Activated naive CD4-positive, alpha-beta T cell treated with anti-CD3 and anti-CD28 coated beads, Interleukin-2, amount 50 U/mL, for 24 hours (primary cell): Measurements from ENCODE around the gene KIAA0825.

ENCODE experiments used
- H3K27ac Mint-ChIP-seq: one replicate; pipeline ENCODE4 v1.8.0; 2021; ENCODE audit warnings: mild to moderate bottlenecking, mixed read lengths
- H3K27me3 Mint-ChIP-seq: one replicate; pipeline ENCODE4 v1.8.0; 2021; ENCODE audit warnings: mixed read lengths
- H3K36me3 Mint-ChIP-seq: one replicate; pipeline ENCODE4 v1.8.0; 2021; ENCODE audit warnings: mixed read lengths
- H3K4me1 Mint-ChIP-seq: one replicate; pipeline ENCODE4 v1.8.0; 2021; ENCODE audit warnings: mixed read lengths
- H3K4me3 Mint-ChIP-seq: one replicate; pipeline ENCODE4 v1.8.0; 2021; ENCODE audit warnings: mild to moderate bottlenecking, mixed read lengths
- H3K9me3 Mint-ChIP-seq: one replicate; pipeline ENCODE4 v1.8.0; 2021; ENCODE audit warnings: mixed read lengths

Gene KIAA0825

DNA sequence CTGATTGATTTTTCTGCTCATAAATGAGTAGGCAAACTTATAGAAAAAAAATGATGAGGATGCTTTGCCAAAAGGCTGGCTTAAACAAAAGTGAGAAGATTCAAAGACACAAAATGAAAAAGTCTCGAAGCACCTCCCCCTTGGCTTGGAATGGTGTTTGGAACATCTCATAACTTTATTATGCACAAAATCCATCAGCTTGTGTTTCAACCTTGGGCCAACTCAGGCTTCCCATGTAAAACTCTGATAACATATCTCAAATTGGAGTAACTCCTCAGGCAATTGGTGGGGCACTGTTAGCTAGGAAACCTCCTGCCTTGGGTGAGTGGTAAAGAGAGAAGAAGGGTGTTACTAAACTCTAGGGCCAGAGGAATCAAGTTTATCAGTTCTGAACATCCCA, 176.3 kb downstream of the KIAA0825 start:
- peaks cover 6% of the 10 kb centered on the region for H3K36me3 Mint-ChIP-seq

DNA sequence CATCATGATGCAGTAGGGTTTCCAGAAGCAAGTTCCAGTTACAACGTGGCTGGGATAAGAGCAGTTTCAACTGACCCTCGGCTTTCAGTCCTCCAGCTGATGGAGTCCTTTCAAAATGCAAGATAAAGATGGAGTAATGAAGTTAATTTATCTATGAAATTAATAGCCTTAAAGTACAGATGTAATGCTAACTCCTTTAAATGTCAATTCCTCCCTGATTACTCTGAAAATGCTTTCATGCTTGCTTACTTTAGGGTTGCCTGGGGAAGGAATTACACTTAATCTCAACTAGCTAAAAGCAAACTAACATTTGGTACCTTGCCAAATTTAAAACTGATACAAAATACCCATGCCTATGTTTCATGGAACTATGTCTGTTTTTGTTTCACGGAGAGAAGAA, 178.4 kb downstream of the KIAA0825 start:
- Mint-ChIP-seq H3K4me1 (no peaks in the 10 kb centered on the region), H3K27ac (no peak overlapping the region), H3K36me3 (peaks cover 7% of the 10 kb centered on the region), H3K27me3 (no peaks in the 10 kb centered on the region), H3K4me3 (no peak overlapping the region), H3K9me3 (no peaks in the 10 kb centered on the region)

More for the DNA sequence above, 176.3 kb downstream of the KIAA0825 start:
- no peaks in the 10 kb centered on the region for H3K9me3 Mint-ChIP-seq
- H3K27me3 Mint-ChIP-seq = no peaks in the 10 kb centered on the region
- H3K4me3 Mint-ChIP-seq = no peak overlapping the region
- no peaks in the 10 kb centered on the region for H3K4me1 Mint-ChIP-seq
- H3K27ac Mint-ChIP-seq = no peak overlapping the region

GRCh38 chr5:94433397-94434163, 184.8 kb downstream of the KIAA0825 start:
- no peaks in the 10 kb centered on the region for H3K4me1 Mint-ChIP-seq
- H3K9me3 Mint-ChIP-seq = peaks cover 10% of the 10 kb centered on the region
- no peaks in the 10 kb centered on the region for H3K27me3 Mint-ChIP-seq
- no peak overlapping the region for H3K4me3 Mint-ChIP-seq
- peaks cover 3% of the 10 kb centered on the region for H3K36me3 Mint-ChIP-seq
- H3K27ac Mint-ChIP-seq = no peak overlapping the region

DNA sequence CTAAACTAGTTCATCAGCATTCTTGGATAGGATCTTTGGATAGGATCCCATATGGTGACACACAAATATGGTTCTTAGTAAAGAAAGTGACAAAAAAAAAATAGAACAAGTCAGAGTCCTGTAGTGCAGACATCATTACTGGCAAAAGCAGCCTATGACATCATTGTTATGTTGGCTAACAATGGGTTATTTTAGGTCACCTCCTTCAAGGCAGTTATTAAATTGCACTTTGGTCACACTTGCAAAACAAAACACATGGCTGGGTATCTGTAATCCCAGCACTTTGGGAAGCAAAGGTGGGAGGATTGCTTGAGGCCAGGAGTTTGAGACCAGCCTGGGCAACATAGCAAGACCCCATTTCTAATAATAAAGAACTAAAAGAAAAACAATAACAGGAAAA, 185.9 kb downstream of the KIAA0825 start:
- Mint-ChIP-seq H3K27me3 (no peaks in the 10 kb centered on the region), H3K27ac (no peak overlapping the region), H3K4me3 (no peak overlapping the region), H3K36me3 (peaks cover 3% of the 10 kb centered on the region), H3K4me1 (no peaks in the 10 kb centered on the region), H3K9me3 (peaks cover 10% of the 10 kb centered on the region)

DNA sequence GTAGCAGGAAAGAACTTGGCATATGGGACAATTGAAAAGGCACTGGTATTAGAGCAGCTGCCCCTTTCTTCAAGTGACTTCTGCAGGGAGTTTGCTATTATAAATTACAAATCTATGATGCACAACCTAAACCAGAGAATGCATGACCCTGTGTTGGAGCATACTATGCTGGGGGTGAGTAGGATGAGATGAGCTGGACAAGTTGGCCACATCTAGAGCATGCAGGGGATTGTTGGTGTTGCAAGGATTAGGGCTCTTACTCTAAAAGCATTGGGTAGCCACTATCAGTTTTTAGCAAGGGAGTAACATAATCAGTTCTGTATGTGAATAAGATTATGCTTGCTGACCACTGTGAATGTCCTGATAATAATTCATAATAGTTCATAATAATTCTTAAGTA, 186.7 kb downstream of the KIAA0825 start:
- no peak overlapping the region for H3K27ac Mint-ChIP-seq
- H3K4me1 Mint-ChIP-seq = no peaks in the 10 kb centered on the region
- H3K9me3 Mint-ChIP-seq = peaks cover 10% of the 10 kb centered on the region
- H3K4me3 Mint-ChIP-seq = no peak overlapping the region
- H3K27me3 Mint-ChIP-seq = no peaks in the 10 kb centered on the region
- H3K36me3 Mint-ChIP-seq = peaks cover 3% of the 10 kb centered on the region

- Mint-ChIP-seq H3K9me3 (peaks cover 9% of the 10 kb centered on the region), H3K36me3 (peaks cover 2% of the 10 kb centered on the region), H3K4me1 (no peaks in the 10 kb centered on the region), H3K27ac (no peak overlapping the region), H3K4me3 (no peak overlapping the region), H3K27me3 (no peaks in the 10 kb centered on the region)
Measured at GRCh38 chr5:94429566-94429965, 188.8 kb downstream of the KIAA0825 start.

DNA sequence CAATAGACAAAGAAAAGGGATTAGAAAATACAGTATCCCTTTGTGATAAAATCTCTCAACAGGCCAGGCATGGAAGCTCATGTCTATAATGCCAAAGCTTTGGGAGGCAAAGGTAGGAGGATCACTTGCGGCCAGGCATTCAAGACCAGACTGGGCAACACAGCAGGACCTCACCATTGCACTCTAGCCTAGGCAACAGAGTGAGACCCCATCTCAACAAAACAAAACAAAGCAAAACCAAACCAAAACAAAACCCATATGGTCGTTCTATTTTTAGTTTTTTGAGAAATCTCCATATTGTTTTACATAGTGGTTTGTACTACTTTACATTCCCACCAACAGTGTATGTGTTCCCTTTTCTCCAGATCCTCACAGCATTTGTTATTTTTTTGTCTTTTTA, 193.0 kb downstream of the KIAA0825 start:
- H3K36me3 Mint-ChIP-seq = peaks cover under 1% of the 10 kb centered on the region
- H3K4me3 Mint-ChIP-seq = no peak overlapping the region
- no peaks in the 10 kb centered on the region for H3K4me1 Mint-ChIP-seq
- no peaks in the 10 kb centered on the region for H3K27me3 Mint-ChIP-seq
- no peak overlapping the region for H3K27ac Mint-ChIP-seq
- H3K9me3 Mint-ChIP-seq = peaks cover 6% of the 10 kb centered on the region

DNA sequence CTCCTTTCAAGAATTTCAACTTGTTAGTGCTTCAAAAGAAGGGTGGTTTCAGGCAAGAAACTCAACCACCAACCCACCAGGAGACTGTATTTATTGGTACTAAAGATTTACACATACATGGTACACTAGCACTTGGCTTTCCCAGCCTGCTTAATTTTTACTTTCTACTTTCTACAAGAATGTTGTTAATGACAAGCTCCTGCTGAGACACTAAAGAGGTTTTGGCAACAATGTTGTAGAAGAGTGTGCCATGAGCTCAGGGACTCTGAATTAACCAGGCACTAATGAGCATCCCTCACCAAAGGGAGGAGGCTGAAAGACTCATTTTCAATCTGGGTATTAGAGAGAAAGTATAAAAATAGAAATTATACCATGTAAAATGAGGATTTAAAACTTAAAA, 195.0 kb downstream of the KIAA0825 start:
- no peak overlapping the region for H3K4me3 Mint-ChIP-seq
- no peaks in the 10 kb centered on the region for H3K36me3 Mint-ChIP-seq
- no peak overlapping the region for H3K27ac Mint-ChIP-seq
- no peaks in the 10 kb centered on the region for H3K9me3 Mint-ChIP-seq
- no peaks in the 10 kb centered on the region for H3K4me1 Mint-ChIP-seq
- no peaks in the 10 kb centered on the region for H3K27me3 Mint-ChIP-seq

DNA sequence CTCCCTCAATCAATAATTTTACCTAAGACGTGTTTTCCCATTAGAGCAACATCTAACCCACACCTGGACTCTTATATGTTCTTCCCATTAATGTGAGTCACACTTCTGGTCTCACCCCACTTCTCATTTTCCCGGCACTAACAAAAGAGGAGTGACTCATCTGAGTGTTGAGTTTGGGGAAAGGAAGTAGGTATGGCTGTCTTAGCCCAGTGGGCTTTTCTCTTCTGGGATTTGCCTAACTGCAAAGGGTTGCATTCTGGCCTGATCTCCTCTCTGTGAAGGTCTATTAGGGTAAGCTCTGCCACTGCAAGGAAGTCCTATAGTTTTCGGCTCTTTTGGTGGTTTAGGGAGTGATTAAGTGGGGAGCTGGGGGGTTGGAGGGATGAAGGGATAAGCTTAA, 195.6 kb downstream of the KIAA0825 start:
- Mint-ChIP-seq H3K4me3 (no peak overlapping the region), H3K27ac (no peak overlapping the region), H3K27me3 (no peaks in the 10 kb centered on the region), H3K9me3 (no peaks in the 10 kb centered on the region), H3K4me1 (no peaks in the 10 kb centered on the region), H3K36me3 (no peaks in the 10 kb centered on the region)

- Mint-ChIP-seq H3K4me1 (no peaks in the 10 kb centered on the region), H3K27ac (no peak overlapping the region), H3K36me3 (no peaks in the 10 kb centered on the region), H3K9me3 (no peaks in the 10 kb centered on the region), H3K4me3 (no peak overlapping the region), H3K27me3 (no peaks in the 10 kb centered on the region)
Measured at GRCh38 chr5:94420885-94421284, 197.5 kb downstream of the KIAA0825 start.

GRCh38 chr5:94415798-94416197, 202.6 kb downstream of the KIAA0825 start:
- Mint-ChIP-seq H3K4me1 (no peaks in the 10 kb centered on the region), H3K4me3 (no peak overlapping the region), H3K9me3 (no peaks in the 10 kb centered on the region), H3K36me3 (no peaks in the 10 kb centered on the region), H3K27ac (no peak overlapping the region), H3K27me3 (no peaks in the 10 kb centered on the region)

GRCh38 chr5:94409440-94409839, 209.0 kb downstream of the KIAA0825 start:
- peaks cover 10% of the 10 kb centered on the region for H3K9me3 Mint-ChIP-seq
- H3K27me3 Mint-ChIP-seq = no peaks in the 10 kb centered on the region
- H3K4me3 Mint-ChIP-seq = no peak overlapping the region
- H3K36me3 Mint-ChIP-seq = peaks cover 2% of the 10 kb centered on the region
- no peak overlapping the region for H3K27ac Mint-ChIP-seq
- no peaks in the 10 kb centered on the region for H3K4me1 Mint-ChIP-seq

DNA sequence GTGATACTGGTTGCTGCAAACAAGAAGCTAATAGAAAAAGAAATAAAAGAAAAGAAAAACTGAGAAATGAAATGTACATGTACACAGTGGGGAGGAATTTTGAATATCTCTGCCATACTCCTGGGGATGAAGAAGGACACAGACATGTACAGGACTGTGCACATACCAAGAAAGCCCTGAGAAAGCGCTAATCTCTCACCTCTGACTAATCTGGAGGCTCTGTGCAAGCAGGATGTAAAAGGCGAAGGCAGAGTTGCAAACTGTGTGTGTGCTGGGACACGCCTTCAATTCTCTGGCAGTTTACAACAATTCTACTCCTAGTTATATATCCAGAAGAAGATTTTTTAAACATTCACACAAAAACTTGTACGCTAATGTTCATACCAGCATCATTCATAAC, 211.4 kb downstream of the KIAA0825 start:
- Mint-ChIP-seq H3K4me3 (no peak overlapping the region), H3K9me3 (peaks cover 10% of the 10 kb centered on the region), H3K27me3 (no peaks in the 10 kb centered on the region), H3K36me3 (peaks cover 4% of the 10 kb centered on the region), H3K27ac (no peak overlapping the region), H3K4me1 (no peaks in the 10 kb centered on the region)

GRCh38 chr5:94403483-94403882, 214.9 kb downstream of the KIAA0825 start:
- no peaks in the 10 kb centered on the region for H3K4me1 Mint-ChIP-seq
- H3K27me3 Mint-ChIP-seq = no peaks in the 10 kb centered on the region
- H3K27ac Mint-ChIP-seq = no peak overlapping the region
- H3K9me3 Mint-ChIP-seq = no peaks in the 10 kb centered on the region
- peaks cover 4% of the 10 kb centered on the region for H3K36me3 Mint-ChIP-seq
- no peak overlapping the region for H3K4me3 Mint-ChIP-seq

DNA sequence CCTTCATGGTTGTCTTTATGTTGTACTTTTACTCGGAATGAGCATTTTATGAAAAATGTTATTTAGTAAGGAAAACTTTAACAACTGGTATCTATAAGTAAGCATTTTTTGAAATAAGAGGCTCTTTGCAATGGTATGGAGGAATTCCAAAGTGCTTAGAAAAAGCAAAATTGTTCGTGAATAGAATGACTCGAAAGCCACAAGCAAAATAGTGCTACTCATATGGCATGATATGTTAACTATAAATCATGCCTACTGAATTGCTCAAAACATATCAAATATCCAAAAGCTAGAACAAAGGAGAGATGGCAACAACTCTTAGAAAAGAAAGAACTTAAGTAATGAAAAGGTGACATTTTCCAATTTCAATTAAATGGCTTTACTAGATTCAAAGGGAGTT, 216.3 kb downstream of the KIAA0825 start:
- Mint-ChIP-seq H3K9me3 (no peaks in the 10 kb centered on the region), H3K4me3 (no peak overlapping the region), H3K27ac (no peak overlapping the region), H3K27me3 (no peaks in the 10 kb centered on the region), H3K4me1 (no peaks in the 10 kb centered on the region), H3K36me3 (peaks cover 3% of the 10 kb centered on the region)

- no peaks in the 10 kb centered on the region for H3K4me1 Mint-ChIP-seq
- H3K36me3 Mint-ChIP-seq = peaks cover 3% of the 10 kb centered on the region
- no peaks in the 10 kb centered on the region for H3K9me3 Mint-ChIP-seq
- no peaks in the 10 kb centered on the region for H3K27me3 Mint-ChIP-seq
- no peak overlapping the region for H3K27ac Mint-ChIP-seq
- no peak overlapping the region for H3K4me3 Mint-ChIP-seq
Measured at GRCh38 chr5:94397508-94397907, 220.9 kb downstream of the KIAA0825 start.

- H3K36me3 Mint-ChIP-seq = peaks cover 3% of the 10 kb centered on the region
Measured at GRCh38 chr5:94396687-94397086, 221.7 kb downstream of the KIAA0825 start.

More at GRCh38 chr5:94396687-94397086, 221.7 kb downstream of the KIAA0825 start:
- Mint-ChIP-seq H3K27me3 (no peaks in the 10 kb centered on the region), H3K9me3 (no peaks in the 10 kb centered on the region), H3K27ac (no peak overlapping the region), H3K4me3 (no peak overlapping the region), H3K4me1 (no peaks in the 10 kb centered on the region)
